HEK293 (cell line): ENCODE results near the gene MAPK12.

Experiments used
- CTCF ChIA-PET: fragments of 350-600 bp; formaldehyde crosslinking; extraction: SDS; loops from one replicate; lab custom pipeline; 2021; ENCODE audit warnings: antibody characterized with exemption; lab: Yijun Ruan, JAX
- POLR2A ChIA-PET: fragments of 300-600 bp; formaldehyde crosslinking; extraction: SDS; loops from one replicate; lab custom pipeline; 2020; ENCODE audit warnings: antibody characterized with exemption, inconsistent platforms; lab: Yijun Ruan, JAX
- H3K27ac ChIP-seq: fragments of 200-500 bp; sonication (Bioruptor generic); 2 replicates; pipeline ENCODE4 v1.5.1; 2014; ENCODE audit warnings: low read depth, low read length, control low read depth, inconsistent platforms; ENCODE audit errors: extremely low read depth
- H3K36me3 ChIP-seq, 2 experiments: fragments of 200-500 bp in 1 of 2; sonication (Bioruptor generic) in 1 of 2; 1 replicate in 1 of 2; 2 replicates in 1 of 2; pipeline ENCODE4 v1.5.1; 2014 to 2017; ENCODE audit warnings: inconsistent platforms in 2 of 2, low read length in 2 of 2; ENCODE audit not compliant: control insufficient read depth in 2 of 2, insufficient read depth in 1 of 2
- H3K4me1 ChIP-seq: fragments of 200-500 bp; sonication (Bioruptor generic); 2 replicates; pipeline ENCODE4 v1.5.1; 2014; ENCODE audit warnings: mild to moderate bottlenecking, low read length, inconsistent platforms; ENCODE audit not compliant: control insufficient read depth, insufficient read depth
- H3K4me3 ChIP-seq: 2 replicates; pipeline ENCODE4 v1.5.1; 2011; ENCODE audit warnings: low read depth, mild to moderate bottlenecking, control low read depth, low read length, moderate library complexity
- H3K9me3 ChIP-seq: fragments of 200-500 bp; sonication (Bioruptor generic); 2 replicates; pipeline ENCODE4 v1.5.1; 2014; ENCODE audit warnings: low read depth, low read length, inconsistent platforms; ENCODE audit not compliant: control insufficient read depth, insufficient read depth
- EGR2 ChIP-seq: fragments of 450-650 bp; formaldehyde crosslinking; IDR thresholded peaks from 2 replicates; pipeline ENCODE4 v1.5.1; 2016; ENCODE audit warnings: low read depth, missing biosample characterization, missing genetic modification characterization
- GLIS2 ChIP-seq: fragments of 450-650 bp; formaldehyde crosslinking; IDR thresholded peaks from 2 replicates; pipeline ENCODE4 v1.5.1; 2016; ENCODE audit warnings: missing biosample characterization, missing genetic modification characterization
- KLF16 ChIP-seq: fragments of 450-650 bp; formaldehyde crosslinking; IDR thresholded peaks from 2 replicates; pipeline ENCODE4 v1.5.1; 2017; ENCODE audit warnings: missing biosample characterization, missing genetic modification characterization
- OVOL3 ChIP-seq: fragments of 450-650 bp; formaldehyde crosslinking; IDR thresholded peaks from 2 replicates; pipeline ENCODE4 v1.5.1; 2016; ENCODE audit warnings: missing biosample characterization, missing genetic modification characterization
- TCF7L2 ChIP-seq: IDR thresholded peaks from 2 replicates; pipeline ENCODE4 v1.6.1; 2011; ENCODE audit warnings: low read depth, mild to moderate bottlenecking, inconsistent platforms, low read length, moderate library complexity, borderline replicate concordance
- WT1 ChIP-seq: fragments of 450-650 bp; formaldehyde crosslinking; IDR thresholded peaks from 2 replicates; pipeline ENCODE4 v1.5.1; 2016; ENCODE audit warnings: missing biosample characterization, missing genetic modification characterization
- ZBTB17 ChIP-seq: fragments of 450-650 bp; formaldehyde crosslinking; IDR thresholded peaks from 2 replicates; pipeline ENCODE4 v1.5.1; 2016; ENCODE audit warnings: missing biosample characterization, missing genetic modification characterization
- ZBTB8A ChIP-seq: fragments of 450-650 bp; formaldehyde crosslinking; IDR thresholded peaks from 2 replicates; pipeline ENCODE4 v1.5.1; 2016; ENCODE audit warnings: missing biosample characterization, missing genetic modification characterization
- ZFP69B ChIP-seq: fragments of 450-650 bp; formaldehyde crosslinking; IDR thresholded peaks from 2 replicates; pipeline ENCODE4 v1.5.1; 2016; ENCODE audit warnings: missing biosample characterization, missing genetic modification characterization
- ZNF138 ChIP-seq: fragments of 450-650 bp; formaldehyde crosslinking; IDR thresholded peaks from 2 replicates; pipeline ENCODE4 v1.5.1; 2016; ENCODE audit warnings: missing biosample characterization, missing genetic modification characterization, borderline replicate concordance
- ZNF157 ChIP-seq: fragments of 450-650 bp; formaldehyde crosslinking; IDR thresholded peaks from 2 replicates; pipeline ENCODE4 v1.5.1; 2016; ENCODE audit warnings: missing biosample characterization, missing genetic modification characterization
- ZNF530 ChIP-seq: fragments of 450-650 bp; formaldehyde crosslinking; IDR thresholded peaks from 2 replicates; pipeline ENCODE4 v1.5.1; 2016; ENCODE audit warnings: low read depth, missing biosample characterization, missing genetic modification characterization
- ZNF830 ChIP-seq: fragments of 450-650 bp; IDR thresholded peaks from 2 replicates; pipeline ENCODE4 v1.5.0; 2018; ENCODE audit warnings: missing biosample characterization, missing genetic modification characterization, low read depth, mild to moderate bottlenecking, moderate library complexity
- ZNF843 ChIP-seq: fragments of 450-650 bp; formaldehyde crosslinking; IDR thresholded peaks from 2 replicates; pipeline ENCODE4 v1.5.1; 2016; ENCODE audit warnings: missing biosample characterization, missing genetic modification characterization
- TF ChIP-seq, protein P1 (sequence below): fragments of 450-650 bp; formaldehyde crosslinking; IDR thresholded peaks from 2 replicates; pipeline ENCODE4 v1.5.1; 2016; ENCODE audit warnings: missing biosample characterization, missing genetic modification characterization, borderline replicate concordance
- TF ChIP-seq, protein P2 (sequence below): fragments of 450-650 bp; formaldehyde crosslinking; IDR thresholded peaks from 2 replicates; pipeline ENCODE4 v1.5.1; 2016; ENCODE audit warnings: missing biosample characterization, missing genetic modification characterization

MAPK12 gene

DNA sequence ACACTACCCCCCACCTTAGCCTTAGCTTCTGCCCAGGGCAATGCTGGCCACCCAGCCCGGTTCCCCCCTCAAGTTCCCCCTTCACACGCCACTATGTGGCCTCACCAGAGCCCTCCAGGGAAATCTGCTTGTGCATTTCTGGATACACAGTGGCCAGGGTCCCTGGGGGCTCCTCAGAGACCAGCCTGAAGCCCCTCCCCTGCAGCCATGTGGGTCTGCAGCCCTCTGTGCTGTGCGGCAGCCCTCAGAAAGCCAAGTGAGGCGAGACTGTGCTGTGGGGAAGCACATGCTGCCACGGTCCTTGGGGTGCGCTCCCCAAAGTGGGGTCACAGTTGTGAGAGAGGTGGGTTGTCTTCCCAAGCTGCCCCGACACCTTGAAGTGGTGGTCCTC lies 48.1 kb upstream of the MAPK12 start:
- Histone ChIP-seq H3K4me1 (peaks cover 13% of the 10 kb centered on the region), H3K9me3 (no peaks in the 10 kb centered on the region), H3K27ac (no peak overlapping the region), H3K4me3 (no peak overlapping the region), H3K36me3 (peaks cover 0 to 9% of the 10 kb centered on the region in 2 experiments; a peak in 1 of 3 replicates)
- TF ChIP-seq GLIS2 = peak; percentile 23; the same call in 1 of the 2 replicates
- no peak for TF ChIP-seq EGR2 (tag by site-specific recombination)
- ChIA-PET CTCF (interaction anchor here (1.1 to 1.4 kb wide), 2 partner anchors 17 to 35 kb away, joined by 3 read pairs; partner anchors contain the start of gene DENND6B), POLR2A (interaction anchor here (0.6 kb wide), 2 partner anchors 19 to 362 kb away, joined by 3 read pairs; no protein-coding TSS in a partner anchor)

DNA sequence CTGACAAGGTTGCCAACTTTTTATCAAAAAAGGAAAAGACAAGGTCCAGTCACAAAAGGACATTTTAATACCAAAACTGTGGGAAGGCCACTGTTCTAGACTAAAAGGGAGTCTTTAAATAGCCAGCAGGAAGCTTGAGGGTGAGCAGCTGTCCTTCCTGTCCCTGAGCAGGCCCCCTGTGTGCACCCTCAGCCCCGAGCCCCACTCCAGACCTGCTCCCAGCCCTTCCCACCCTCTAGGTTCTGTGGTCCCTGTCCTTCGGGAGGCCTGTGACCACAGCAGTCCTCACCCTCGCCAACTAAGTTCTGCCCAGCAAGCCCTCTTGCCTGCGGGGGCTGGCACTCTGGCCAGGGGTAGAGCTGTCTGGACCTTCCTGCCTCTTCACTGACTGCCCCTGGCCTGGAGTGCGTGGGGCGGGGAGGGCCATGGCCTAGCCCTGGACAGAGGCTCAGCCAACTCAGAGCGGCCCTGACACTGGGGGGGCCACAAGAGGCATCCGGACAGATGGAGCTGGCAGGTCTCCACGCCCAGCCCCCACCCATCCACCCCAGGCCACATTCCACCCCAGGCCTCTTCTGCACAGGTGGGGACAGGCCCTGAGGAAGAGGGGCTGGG lies 47.6 kb upstream of the MAPK12 start:
- ChIA-PET POLR2A (interaction anchor here (0.6 to 1.2 kb wide), 3 partner anchors 15 to 362 kb away, joined by 3 to 6 read pairs (median 3); no protein-coding TSS in a partner anchor), CTCF (interaction anchor here (1.1 to 1.4 kb wide), 3 partner anchors 17 to 67 kb away, joined by 3 to 4 read pairs (median 3); partner anchors contain the start of gene DENND6B)
- Histone ChIP-seq H3K4me1 (peaks cover 17% of the 10 kb centered on the region), H3K4me3 (no peak overlapping the region), H3K9me3 (no peaks in the 10 kb centered on the region), H3K27ac (no peak overlapping the region), H3K36me3 (peaks cover 0 to 12% of the 10 kb centered on the region in 2 experiments; a peak in 1 of 3 replicates)
- TF ChIP-seq OVOL3 (tag by site-specific recombination) (no peak), ZBTB17 (tag by site-specific recombination) (no peak), ZNF830 (no peak), ZNF843 (tag by site-specific recombination) (no peak), ZNF530 (tag by site-specific recombination) (no peak), WT1 (tag by site-specific recombination) (no peak), TCF7L2 (no peak), ZNF157 (tag by site-specific recombination) (no peak), ZNF138 (tag by site-specific recombination) (no peak), ZFP69B (tag by site-specific recombination) (no peak), KLF16 (tag by site-specific recombination) (no peak), ZBTB8A (tag by site-specific recombination) (no peak)
- TF ChIP-seq, protein P1, sequence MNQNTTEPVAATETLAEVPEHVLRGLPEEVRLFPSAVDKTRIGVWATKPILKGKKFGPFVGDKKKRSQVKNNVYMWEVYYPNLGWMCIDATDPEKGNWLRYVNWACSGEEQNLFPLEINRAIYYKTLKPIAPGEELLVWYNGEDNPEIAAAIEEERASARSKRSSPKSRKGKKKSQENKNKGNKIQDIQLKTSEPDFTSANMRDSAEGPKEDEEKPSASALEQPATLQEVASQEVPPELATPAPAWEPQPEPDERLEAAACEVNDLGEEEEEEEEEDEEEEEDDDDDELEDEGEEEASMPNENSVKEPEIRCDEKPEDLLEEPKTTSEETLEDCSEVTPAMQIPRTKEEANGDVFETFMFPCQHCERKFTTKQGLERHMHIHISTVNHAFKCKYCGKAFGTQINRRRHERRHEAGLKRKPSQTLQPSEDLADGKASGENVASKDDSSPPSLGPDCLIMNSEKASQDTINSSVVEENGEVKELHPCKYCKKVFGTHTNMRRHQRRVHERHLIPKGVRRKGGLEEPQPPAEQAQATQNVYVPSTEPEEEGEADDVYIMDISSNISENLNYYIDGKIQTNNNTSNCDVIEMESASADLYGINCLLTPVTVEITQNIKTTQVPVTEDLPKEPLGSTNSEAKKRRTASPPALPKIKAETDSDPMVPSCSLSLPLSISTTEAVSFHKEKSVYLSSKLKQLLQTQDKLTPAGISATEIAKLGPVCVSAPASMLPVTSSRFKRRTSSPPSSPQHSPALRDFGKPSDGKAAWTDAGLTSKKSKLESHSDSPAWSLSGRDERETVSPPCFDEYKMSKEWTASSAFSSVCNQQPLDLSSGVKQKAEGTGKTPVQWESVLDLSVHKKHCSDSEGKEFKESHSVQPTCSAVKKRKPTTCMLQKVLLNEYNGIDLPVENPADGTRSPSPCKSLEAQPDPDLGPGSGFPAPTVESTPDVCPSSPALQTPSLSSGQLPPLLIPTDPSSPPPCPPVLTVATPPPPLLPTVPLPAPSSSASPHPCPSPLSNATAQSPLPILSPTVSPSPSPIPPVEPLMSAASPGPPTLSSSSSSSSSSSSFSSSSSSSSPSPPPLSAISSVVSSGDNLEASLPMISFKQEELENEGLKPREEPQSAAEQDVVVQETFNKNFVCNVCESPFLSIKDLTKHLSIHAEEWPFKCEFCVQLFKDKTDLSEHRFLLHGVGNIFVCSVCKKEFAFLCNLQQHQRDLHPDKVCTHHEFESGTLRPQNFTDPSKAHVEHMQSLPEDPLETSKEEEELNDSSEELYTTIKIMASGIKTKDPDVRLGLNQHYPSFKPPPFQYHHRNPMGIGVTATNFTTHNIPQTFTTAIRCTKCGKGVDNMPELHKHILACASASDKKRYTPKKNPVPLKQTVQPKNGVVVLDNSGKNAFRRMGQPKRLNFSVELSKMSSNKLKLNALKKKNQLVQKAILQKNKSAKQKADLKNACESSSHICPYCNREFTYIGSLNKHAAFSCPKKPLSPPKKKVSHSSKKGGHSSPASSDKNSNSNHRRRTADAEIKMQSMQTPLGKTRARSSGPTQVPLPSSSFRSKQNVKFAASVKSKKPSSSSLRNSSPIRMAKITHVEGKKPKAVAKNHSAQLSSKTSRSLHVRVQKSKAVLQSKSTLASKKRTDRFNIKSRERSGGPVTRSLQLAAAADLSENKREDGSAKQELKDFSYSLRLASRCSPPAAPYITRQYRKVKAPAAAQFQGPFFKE (tag by site-specific recombination) = no peak
- TF ChIP-seq, protein P2, sequence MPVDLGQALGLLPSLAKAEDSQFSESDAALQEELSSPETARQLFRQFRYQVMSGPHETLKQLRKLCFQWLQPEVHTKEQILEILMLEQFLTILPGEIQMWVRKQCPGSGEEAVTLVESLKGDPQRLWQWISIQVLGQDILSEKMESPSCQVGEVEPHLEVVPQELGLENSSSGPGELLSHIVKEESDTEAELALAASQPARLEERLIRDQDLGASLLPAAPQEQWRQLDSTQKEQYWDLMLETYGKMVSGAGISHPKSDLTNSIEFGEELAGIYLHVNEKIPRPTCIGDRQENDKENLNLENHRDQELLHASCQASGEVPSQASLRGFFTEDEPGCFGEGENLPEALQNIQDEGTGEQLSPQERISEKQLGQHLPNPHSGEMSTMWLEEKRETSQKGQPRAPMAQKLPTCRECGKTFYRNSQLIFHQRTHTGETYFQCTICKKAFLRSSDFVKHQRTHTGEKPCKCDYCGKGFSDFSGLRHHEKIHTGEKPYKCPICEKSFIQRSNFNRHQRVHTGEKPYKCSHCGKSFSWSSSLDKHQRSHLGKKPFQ (tag by site-specific recombination) = no peak
